HL-60 (cell line): ENCODE results near the gene STAT6.

Source experiments
- CTCF ChIP-seq: IDR thresholded peaks from one replicate; pipeline ENCODE4 v1.5.1; 2011; ENCODE audit warnings: low read length, control low read depth, inconsistent platforms; ENCODE audit not compliant: insufficient read depth
- POLR2AphosphoS5 ChIP-seq: IDR thresholded peaks from 2 replicates; pipeline ENCODE4 v1.6.1; 2012; ENCODE audit warnings: low read depth
- SPI1 ChIP-seq: IDR thresholded peaks from 2 replicates; pipeline ENCODE4 v1.6.1; 2012; ENCODE audit warnings: low read depth, mild to moderate bottlenecking, borderline replicate concordance

GRCh38 chr12:57126061-57126460 is 14.9 kb upstream of the STAT6 start:
- TF ChIP-seq SPI1 = no peak
- TF ChIP-seq CTCF = no peak
- TF ChIP-seq POLR2AphosphoS5 = no peak
